Kidney (tissue), 14 donors: ENCODE results near the gene ARL13B. TPM values are rescaled to one million over a fixed set of nuclear protein-coding genes. Genes with fewer than 3 reads are reported as not detected.

Experiments
- DNase-seq, 5 donors: peaks; one replicate each; pipeline ENCODE4 v3.0.0-alpha.2; 2013 to 2020
- FAIRE-seq: peaks from 2 replicates; lab custom pipeline; 2012; peaks lifted over from hg19 to GRCh38; lab: Jason Lieb, UNC
- H3K27ac ChIP-seq, 2 donors: one replicate each; pipeline ENCODE4 v1.7.0; 2013; ENCODE audit warnings: low read depth in 2 of 2, low read length in 2 of 2, inconsistent platforms in 1 of 2
- H3K27me3 ChIP-seq: one replicate; pipeline ENCODE4 v1.7.1; 2013; ENCODE audit warnings: low read length, inconsistent platforms; ENCODE audit not compliant: control insufficient read depth, insufficient read depth
- H3K36me3 ChIP-seq, 3 donors: one replicate each; pipeline versions ENCODE4 v1.7.0 to v1.7.1; 2013; ENCODE audit warnings: low read length in 3 of 3, control low read depth in 1 of 3, inconsistent platforms in 1 of 3; ENCODE audit not compliant: insufficient read depth in 3 of 3, control insufficient read depth in 2 of 3
- H3K4me1 ChIP-seq, 3 donors: one replicate each; pipeline versions ENCODE4 v1.7.0 to v1.7.1; 2013; ENCODE audit warnings: low read length in 3 of 3, inconsistent platforms in 1 of 3, low read depth in 1 of 3; ENCODE audit not compliant: control insufficient read depth in 2 of 3, insufficient read depth in 2 of 3
- H3K4me3 ChIP-seq, 3 donors: one replicate each; pipeline versions ENCODE4 v1.7.0 to v1.8.1; 2013; ENCODE audit warnings: low read length in 3 of 3, control low read depth in 1 of 3, inconsistent platforms in 1 of 3
- H3K9ac ChIP-seq, 3 donors: one replicate each; pipeline versions ENCODE4 v1.7.0 to v1.7.1; 2013; ENCODE audit warnings: low read length in 3 of 3, control low read depth in 1 of 3, inconsistent platforms in 1 of 3
- H3K9me3 ChIP-seq, 3 donors: one replicate each; pipeline versions ENCODE4 v1.7.0 to v1.7.1; 2013; ENCODE audit warnings: low read length in 3 of 3, control low read depth in 1 of 3, inconsistent platforms in 1 of 3; ENCODE audit not compliant: control insufficient read depth in 2 of 3, insufficient read depth in 1 of 3
- intact Hi-C: fragments of 100-400 bp; cut with DNase I; formaldehyde crosslinking; loops from one replicate; pipeline ENCODE4 v1.11.1; 2022
- polyA plus RNA-seq: library from polyadenylated mRNA; stranded (reverse); fragments of 350-450 nt; fragmentation: Illumina TruSeq; extraction: RNeasy Lipid Tissue Mini Kit (QIAGEN cat#74804); gene quantifications from one replicate; pipeline ENCODE4 v1.2.3, GENCODE V29; 2014; ENCODE audit warnings: low read depth, low replicate concordance; ENCODE audit not compliant: insufficient read depth
- total RNA-seq: library from RNA; stranded (reverse); fragmentation: NEBNext Ultra II Directional; extraction: Animal tissue kit (Norgen Biotek cat#: 25700); gene quantifications from one replicate; pipeline ENCODE4 v1.2.1, GENCODE V29; 2021
- TF ChIP-seq, protein P1 (sequence below): IDR thresholded peaks from 3 replicates; pipeline ENCODE4 v1.5.1; 2012; ENCODE audit warnings: mild to moderate bottlenecking, moderate library complexity, borderline replicate concordance; ENCODE audit not compliant: insufficient read depth; ENCODE audit errors: extremely low read depth
- donor health status: control.
- donor health status: control.
- donor health status: control.
- donor health status: control.
- donor health status: control.
- donor health status: DM: yes; HTN: yes; CAD: no.
- donor health status: Normal renal cell carcinoma (clear cell type).

ARL13B gene
- total and polyA plus RNA-seq, 2 donors from 2014 or later, result 4.1 to 12.5 TPM

DNA sequence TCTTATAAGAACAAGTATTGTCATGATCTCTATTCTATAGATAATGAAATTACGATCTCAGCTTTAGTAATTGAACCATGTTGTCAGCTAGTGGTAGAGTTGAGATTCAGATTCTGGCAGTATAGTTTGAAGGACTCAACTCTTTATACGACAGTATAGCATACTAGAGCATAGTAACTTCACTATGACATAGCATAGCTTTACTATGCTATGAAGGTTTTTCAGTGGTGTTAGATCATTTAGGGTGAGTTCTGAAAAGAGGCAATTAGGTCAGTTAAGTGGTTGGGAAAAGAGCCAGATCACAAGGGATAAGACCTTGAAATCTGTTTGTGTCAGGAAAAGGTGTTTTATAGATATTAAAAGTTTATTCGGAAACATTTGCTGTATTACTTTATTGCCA, 40.3 kb downstream of the ARL13B start:
- Histone ChIP-seq H3K9ac (no peak overlapping the region), H3K27ac (no peak overlapping the region), H3K9me3 (no peaks in the 10 kb centered on the region), H3K36me3 (no peaks in the 10 kb centered on the region), H3K27me3 (no peaks in the 10 kb centered on the region), H3K4me1 (no peaks in the 10 kb centered on the region), H3K4me3 (no peak overlapping the region)
- intact Hi-C loops, result no loop called here
- TF ChIP-seq, protein P1, sequence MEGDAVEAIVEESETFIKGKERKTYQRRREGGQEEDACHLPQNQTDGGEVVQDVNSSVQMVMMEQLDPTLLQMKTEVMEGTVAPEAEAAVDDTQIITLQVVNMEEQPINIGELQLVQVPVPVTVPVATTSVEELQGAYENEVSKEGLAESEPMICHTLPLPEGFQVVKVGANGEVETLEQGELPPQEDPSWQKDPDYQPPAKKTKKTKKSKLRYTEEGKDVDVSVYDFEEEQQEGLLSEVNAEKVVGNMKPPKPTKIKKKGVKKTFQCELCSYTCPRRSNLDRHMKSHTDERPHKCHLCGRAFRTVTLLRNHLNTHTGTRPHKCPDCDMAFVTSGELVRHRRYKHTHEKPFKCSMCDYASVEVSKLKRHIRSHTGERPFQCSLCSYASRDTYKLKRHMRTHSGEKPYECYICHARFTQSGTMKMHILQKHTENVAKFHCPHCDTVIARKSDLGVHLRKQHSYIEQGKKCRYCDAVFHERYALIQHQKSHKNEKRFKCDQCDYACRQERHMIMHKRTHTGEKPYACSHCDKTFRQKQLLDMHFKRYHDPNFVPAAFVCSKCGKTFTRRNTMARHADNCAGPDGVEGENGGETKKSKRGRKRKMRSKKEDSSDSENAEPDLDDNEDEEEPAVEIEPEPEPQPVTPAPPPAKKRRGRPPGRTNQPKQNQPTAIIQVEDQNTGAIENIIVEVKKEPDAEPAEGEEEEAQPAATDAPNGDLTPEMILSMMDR, result no peak
- DNase-seq, result no peak
- no peak for FAIRE-seq

GRCh38 chr3:94024385-94024784, 44.4 kb downstream of the ARL13B start:
- Histone ChIP-seq H3K4me1 (no peaks in the 10 kb centered on the region), H3K27ac (no peak overlapping the region), H3K9me3 (no peaks in the 10 kb centered on the region), H3K4me3 (no peak overlapping the region), H3K36me3 (no peaks in the 10 kb centered on the region), H3K27me3 (no peaks in the 10 kb centered on the region), H3K9ac (no peak overlapping the region)
- intact Hi-C loops, result no loop called here
- FAIRE-seq (no peak), DNase-seq (no peak)
- TF ChIP-seq, protein P1, result no peak

DNA sequence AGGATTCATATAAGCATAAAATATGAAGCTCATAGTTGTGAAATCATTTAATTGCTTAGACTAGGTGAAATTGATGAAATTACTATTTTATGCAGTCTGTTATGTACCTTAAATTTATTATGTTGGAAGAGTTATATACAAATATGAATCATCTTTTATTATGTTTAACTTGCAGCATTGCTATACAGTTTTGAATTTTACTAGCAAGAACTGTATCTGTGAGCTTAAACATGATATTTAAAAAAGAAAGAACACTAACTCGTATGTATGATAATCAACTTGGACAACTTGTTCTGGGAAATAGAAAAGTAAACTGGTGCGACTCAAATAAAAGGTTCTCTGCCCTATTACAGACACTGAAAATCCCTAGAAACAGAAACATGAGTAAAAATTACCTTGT, 46.7 kb downstream of the ARL13B start:
- Histone ChIP-seq H3K36me3 (no peaks in the 10 kb centered on the region), H3K27me3 (no peaks in the 10 kb centered on the region), H3K9me3 (no peaks in the 10 kb centered on the region), H3K4me1 (no peaks in the 10 kb centered on the region), H3K9ac (no peak overlapping the region), H3K27ac (no peak overlapping the region), H3K4me3 (no peak overlapping the region)
- FAIRE-seq (no peak), DNase-seq (no peak)
- TF ChIP-seq, protein P1, result no peak
- intact Hi-C loops, result no loop called here
